A549 (cell line): ENCODE results near the gene ENGASE. TPM values are rescaled to one million over a fixed set of nuclear protein-coding genes. Genes with fewer than 3 reads are reported as not detected.

Experiments used
- ATAC-seq, 2 experiments: fragments of 200-7000 bp in 1 of 2; fragments of >200 bp in 1 of 2; cut with Nextera tagmentation in 1 of 2; cut with Tn5 transposase in 1 of 2; 3 replicates each; pipeline versions ENCODE4 v1.8.0 to v1.9.1; 2018 to 2020; ENCODE audit warnings: mild to moderate bottlenecking in 1 of 2, moderate library complexity in 1 of 2
- CTCF ChIA-PET: fragments of 300-600 bp; sonication (Branson Sonifier 250); formaldehyde crosslinking; extraction: SDS; loops from one replicate; lab custom pipeline; 2021; ENCODE audit warnings: antibody characterized with exemption, inconsistent platforms; lab: Yijun Ruan, JAX
- POLR2A ChIA-PET: fragments of 350-600 bp; formaldehyde crosslinking; extraction: SDS; loops from one replicate; lab custom pipeline; 2021; ENCODE audit warnings: antibody characterized with exemption, inconsistent platforms; lab: Yijun Ruan, JAX
- DNase-seq, 2 experiments: peaks; one replicate each; pipeline versions ENCODE4 v3.0.0 to v3.0.0-alpha.2; 2011 to 2016; ENCODE audit warnings: low read depth in 1 of 2, low spot score in 1 of 2
- FAIRE-seq: peaks from 2 replicates; lab custom pipeline; 2011; peaks lifted over from hg19 to GRCh38; lab: Jason Lieb, UNC
- H3K27ac ChIP-seq, 2 experiments: fragments of >200 bp; sonication (Bioruptor Twin); formaldehyde crosslinking; 3 replicates each; pipeline ENCODE4 v1.5.1; 2016 to 2017
- H3K4me1 ChIP-seq: fragments of >200 bp; sonication (Bioruptor Twin); formaldehyde crosslinking; 3 replicates; pipeline ENCODE4 v1.6.1; 2016
- H3K4me2 ChIP-seq: fragments of >200 bp; sonication (Bioruptor Twin); formaldehyde crosslinking; 3 replicates; pipeline ENCODE4 v1.6.1; 2016
- H3K4me3 ChIP-seq: fragments of >200 bp; sonication (Bioruptor Twin); formaldehyde crosslinking; 3 replicates; pipeline ENCODE4 v1.5.1; 2016
- H3K9me3 ChIP-seq: fragments of >200 bp; sonication (Bioruptor Twin); formaldehyde crosslinking; 3 replicates; pipeline ENCODE4 v1.6.1; 2016
- CBX2 ChIP-seq: fragments of 200-600 bp; sonication (generic); IDR thresholded peaks from 2 replicates; pipeline ENCODE4 v1.6.1; 2016; ENCODE audit warnings: low read depth, mild to moderate bottlenecking, borderline replicate concordance
- CEBPB ChIP-seq, 2 experiments: fragments of >200 bp in 1 of 2; sonication (Bioruptor Twin) in 1 of 2; formaldehyde crosslinking in 1 of 2; IDR thresholded peaks; 2 replicates each; pipeline ENCODE4 v1.6.1; 2012 to 2016
- CHD2 ChIP-seq: fragments of 150-350 bp; IDR thresholded peaks from 2 replicates; pipeline ENCODE4 v1.6.1; 2014; ENCODE audit warnings: low read length; ENCODE audit not compliant: partially characterized antibody
- EHF ChIP-seq: fragments of 250-450 bp; sonication (Bioruptor Pico); IDR thresholded peaks from 2 replicates; pipeline ENCODE4 v1.5.0; 2020; ENCODE audit warnings: mild to moderate bottlenecking
- ESRRA ChIP-seq: fragments of 150-350 bp; IDR thresholded peaks from 2 replicates; pipeline ENCODE4 v1.6.1; 2014; ENCODE audit warnings: mild to moderate bottlenecking, low read length, borderline replicate concordance
- FOSL2 ChIP-seq, 2 experiments: fragments of 450-650 bp in 1 of 2; fragments of >200 bp in 1 of 2; sonication (Bioruptor Twin) in 1 of 2; formaldehyde crosslinking; IDR thresholded peaks; 2 replicates each; pipeline versions ENCODE4 v1.5.0 to v1.6.1; 2016 to 2020; ENCODE audit warnings: mild to moderate bottlenecking in 1 of 2, moderate library complexity in 1 of 2
- FOXS1 ChIP-seq: fragments of 250-450 bp; sonication (Bioruptor Pico); IDR thresholded peaks from 2 replicates; pipeline ENCODE4 v1.5.0; 2020; ENCODE audit warnings: mild to moderate bottlenecking, moderate library complexity
- JUN ChIP-seq, 2 experiments: fragments of >200 bp; sonication (Bioruptor Twin); formaldehyde crosslinking; IDR thresholded peaks; 2 replicates in 1 of 2; 3 replicates in 1 of 2; pipeline ENCODE4 v1.6.1; 2016 to 2017
- KDM1A ChIP-seq: fragments of 200-600 bp; sonication (generic); IDR thresholded peaks from 2 replicates; pipeline ENCODE4 v1.6.1; 2016; ENCODE audit warnings: low read depth, mild to moderate bottlenecking
- MAZ ChIP-seq: fragments of 150-350 bp; IDR thresholded peaks from 2 replicates; pipeline ENCODE4 v1.6.1; 2014; ENCODE audit warnings: antibody characterized with exemption, low read depth, low read length, borderline replicate concordance
- NFE2L2 ChIP-seq: fragments of 150-350 bp; conservative IDR thresholded peaks from 2 replicates; pipeline ENCODE4 v1.6.1; 2014; ENCODE audit warnings: low read length
- NR3C1 ChIP-seq: fragments of >200 bp; sonication (Bioruptor Twin); formaldehyde crosslinking; IDR thresholded peaks from 3 replicates; pipeline ENCODE4 v1.6.1; 2017
- POLR2A ChIP-seq: IDR thresholded peaks from 2 replicates; pipeline ENCODE4 v1.6.1; 2012; ENCODE audit warnings: mild to moderate bottlenecking, low read length
- RNF2 ChIP-seq: fragments of 200-600 bp; sonication (generic); IDR thresholded peaks from 2 replicates; pipeline ENCODE4 v1.6.1; 2016; ENCODE audit warnings: low read depth, mild to moderate bottlenecking, antibody characterized with exemption, moderate library complexity, borderline replicate concordance
- SMC3 ChIP-seq: fragments of >200 bp; sonication (Bioruptor Twin); formaldehyde crosslinking; IDR thresholded peaks from 3 replicates; pipeline ENCODE4 v1.6.1; 2018; ENCODE audit warnings: inconsistent platforms
- SREBF2 ChIP-seq: fragments of 450-650 bp; IDR thresholded peaks from 2 replicates; pipeline ENCODE4 v1.6.1; 2014; ENCODE audit warnings: mild to moderate bottlenecking, moderate library complexity
- TFCP2L1 ChIP-seq: fragments of 250-450 bp; sonication (Bioruptor Pico); IDR thresholded peaks from 2 replicates; pipeline ENCODE4 v1.5.0; 2021; ENCODE audit warnings: mild to moderate bottlenecking
- TP53 ChIP-seq: fragments of 250-450 bp; sonication (Bioruptor Pico); IDR thresholded peaks from 2 replicates; pipeline ENCODE4 v1.5.0; 2021; ENCODE audit warnings: mild to moderate bottlenecking, moderate library complexity
- ZFP36 ChIP-seq: fragments of 450-650 bp; IDR thresholded peaks from 2 replicates; pipeline ENCODE4 v1.6.1; 2014; ENCODE audit warnings: borderline replicate concordance; ENCODE audit not compliant: partially characterized antibody
- WGBS: methylation state at CpG from one replicate; pipeline ENCODE4 v1.1.6; 2017; ENCODE audit errors: missing lambda C conversion rate; 5-methylcytosine and 5-hydroxymethylcytosine counted together
- polyA plus RNA-seq, 4 experiments: library from polyadenylated mRNA; depleted of rRNA in 3 of 4; stranded (reverse); fragments of >200 nt; fragmentation: RNase III in 1 of 4; extraction: RNeasy Plus Mini Kit Qiagen cat#74134 plus additional on column Dnase treatment in 1 of 4; gene quantifications; 2 replicates in 3 of 4; 3 replicates in 1 of 4; pipeline ENCODE4 v1.2.3, GENCODE V29; 2011 to 2017
- TF ChIP-seq, protein P1 (sequence below): fragments of >200 bp; sonication (Bioruptor Twin); formaldehyde crosslinking; IDR thresholded peaks from 3 replicates; pipeline ENCODE4 v1.6.1; 2016
- TF ChIP-seq, protein P2 (sequence below): IDR thresholded peaks from 2 replicates; pipeline ENCODE4 v1.6.1; 2012; ENCODE audit warnings: low read depth, borderline replicate concordance
- TF ChIP-seq, protein P3 (sequence below): fragments of 250-450 bp; sonication (Bioruptor Pico); IDR thresholded peaks from 2 replicates; pipeline ENCODE4 v1.5.0; 2021; ENCODE audit warnings: mild to moderate bottlenecking, moderate library complexity, borderline replicate concordance
- TF ChIP-seq, protein P4 (sequence below): fragments of 450-650 bp; IDR thresholded peaks from 2 replicates; pipeline ENCODE4 v1.6.1; 2014; ENCODE audit warnings: antibody characterized with exemption
- TF ChIP-seq, protein P5 (sequence below): fragments of 200-600 bp; sonication (generic); IDR thresholded peaks from 2 replicates; pipeline ENCODE4 v1.6.1; 2016; ENCODE audit warnings: antibody characterized with exemption, mild to moderate bottlenecking, moderate library complexity

Gene ENGASE
- polyA plus RNA-seq, 2 of the 4 experiments (the other 2 are of a cell fraction): 13.4 to 41.7 TPM

DNA sequence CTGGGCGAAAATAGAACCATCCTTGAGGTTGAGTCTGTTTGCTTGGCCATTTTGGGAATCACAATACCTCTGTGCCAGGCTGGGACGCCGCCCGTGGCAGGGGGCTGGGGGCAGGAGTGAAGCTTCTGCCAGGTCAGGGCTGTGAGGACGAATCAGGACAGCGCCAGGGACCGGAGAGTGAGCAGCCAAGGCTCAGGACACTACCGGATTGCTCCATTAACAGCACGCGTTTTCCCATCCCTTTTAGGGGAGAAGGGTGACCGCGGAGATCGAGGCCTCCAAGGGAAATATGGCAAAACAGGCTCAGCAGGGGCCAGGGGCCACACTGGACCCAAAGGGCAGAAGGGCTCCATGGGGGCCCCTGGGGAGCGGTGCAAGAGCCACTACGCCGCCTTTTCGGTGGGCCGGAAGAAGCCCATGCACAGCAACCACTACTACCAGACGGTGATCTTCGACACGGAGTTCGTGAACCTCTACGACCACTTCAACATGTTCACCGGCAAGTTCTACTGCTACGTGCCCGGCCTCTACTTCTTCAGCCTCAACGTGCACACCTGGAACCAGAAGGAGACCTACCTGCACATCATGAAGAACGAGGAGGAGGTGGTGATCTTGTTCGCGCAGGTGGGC lies 27.2 kb upstream of the ENGASE start:
- no peaks in the 10 kb centered on the region for H3K9me3 ChIP-seq
- no peak overlapping the region for H3K27ac ChIP-seq
- H3K4me3 ChIP-seq: no peak overlapping the region
- no peak for ATAC-seq
- H3K4me2 ChIP-seq: no peak overlapping the region
- DNase-seq: no peak
- FAIRE-seq: no peak
- no peaks in the 10 kb centered on the region; the same call in 2 of the 3 replicates for H3K4me1 ChIP-seq
- CTCF ChIA-PET: interaction anchor here (0.7 to 11.9 kb wide), 10 partner anchors 13 to 394 kb away, joined by 3 to 289 read pairs (median 7); partner anchors contain the start of gene ENGASE
- TF ChIP-seq SMC3 (no peak), KDM1A (no peak), ESRRA (no peak), POLR2A (no peak), CEBPB (IDR thresholded peaks at IDR 0.05) (no peak), MAZ (no peak), SREBF2 (no peak), EHF (CRISPR knock-in tag) (no peak), TP53 (CRISPR knock-in tag) (no peak), TFCP2L1 (no peak), NFE2L2 (no peak)
- TF ChIP-seq, protein P1, sequence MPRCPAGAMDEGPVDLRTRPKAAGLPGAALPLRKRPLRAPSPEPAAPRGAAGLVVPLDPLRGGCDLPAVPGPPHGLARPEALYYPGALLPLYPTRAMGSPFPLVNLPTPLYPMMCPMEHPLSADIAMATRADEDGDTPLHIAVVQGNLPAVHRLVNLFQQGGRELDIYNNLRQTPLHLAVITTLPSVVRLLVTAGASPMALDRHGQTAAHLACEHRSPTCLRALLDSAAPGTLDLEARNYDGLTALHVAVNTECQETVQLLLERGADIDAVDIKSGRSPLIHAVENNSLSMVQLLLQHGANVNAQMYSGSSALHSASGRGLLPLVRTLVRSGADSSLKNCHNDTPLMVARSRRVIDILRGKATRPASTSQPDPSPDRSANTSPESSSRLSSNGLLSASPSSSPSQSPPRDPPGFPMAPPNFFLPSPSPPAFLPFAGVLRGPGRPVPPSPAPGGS: no peak
- TF ChIP-seq, protein P2, sequence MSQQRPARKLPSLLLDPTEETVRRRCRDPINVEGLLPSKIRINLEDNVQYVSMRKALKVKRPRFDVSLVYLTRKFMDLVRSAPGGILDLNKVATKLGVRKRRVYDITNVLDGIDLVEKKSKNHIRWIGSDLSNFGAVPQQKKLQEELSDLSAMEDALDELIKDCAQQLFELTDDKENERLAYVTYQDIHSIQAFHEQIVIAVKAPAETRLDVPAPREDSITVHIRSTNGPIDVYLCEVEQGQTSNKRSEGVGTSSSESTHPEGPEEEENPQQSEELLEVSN: no peak
- POLR2A ChIA-PET: no interaction called here
- 86% methylated on average over 30 of the region's 30 CpGs for WGBS

DNA sequence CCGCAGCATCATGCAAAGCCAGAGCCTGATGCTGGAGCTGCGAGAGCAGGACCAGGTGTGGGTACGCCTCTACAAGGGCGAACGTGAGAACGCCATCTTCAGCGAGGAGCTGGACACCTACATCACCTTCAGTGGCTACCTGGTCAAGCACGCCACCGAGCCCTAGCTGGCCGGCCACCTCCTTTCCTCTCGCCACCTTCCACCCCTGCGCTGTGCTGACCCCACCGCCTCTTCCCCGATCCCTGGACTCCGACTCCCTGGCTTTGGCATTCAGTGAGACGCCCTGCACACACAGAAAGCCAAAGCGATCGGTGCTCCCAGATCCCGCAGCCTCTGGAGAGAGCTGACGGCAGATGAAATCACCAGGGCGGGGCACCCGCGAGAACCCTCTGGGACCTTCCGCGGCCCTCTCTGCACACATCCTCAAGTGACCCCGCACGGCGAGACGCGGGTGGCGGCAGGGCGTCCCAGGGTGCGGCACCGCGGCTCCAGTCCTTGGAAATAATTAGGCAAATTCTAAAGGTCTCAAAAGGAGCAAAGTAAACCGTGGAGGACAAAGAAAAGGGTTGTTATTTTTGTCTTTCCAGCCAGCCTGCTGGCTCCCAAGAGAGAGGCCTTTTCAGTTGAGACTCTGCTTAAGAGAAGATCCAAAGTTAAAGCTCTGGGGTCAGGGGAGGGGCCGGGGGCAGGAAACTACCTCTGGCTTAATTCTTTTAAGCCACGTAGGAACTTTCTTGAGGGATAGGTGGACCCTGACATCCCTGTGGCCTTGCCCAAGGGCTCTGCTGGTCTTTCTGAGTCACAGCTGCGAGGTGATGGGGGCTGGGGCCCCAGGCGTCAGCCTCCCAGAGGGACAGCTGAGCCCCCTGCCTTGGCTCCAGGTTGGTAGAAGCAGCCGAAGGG lies 26.4 kb upstream of the ENGASE start:
- no peak overlapping the region for H3K4me2 ChIP-seq
- 83% methylated on average over 41 of the region's 41 CpGs for WGBS
- no peak for DNase-seq
- H3K4me3 ChIP-seq: no peak overlapping the region
- FAIRE-seq: no peak
- no peaks in the 10 kb centered on the region for H3K4me1 ChIP-seq
- ChIA-PET CTCF (interaction anchor here (1.1 to 11.9 kb wide), 16 partner anchors 13 to 660 kb away, joined by 3 to 289 read pairs (median 7); partner anchors contain the start of gene ENGASE), POLR2A (interaction anchor here (1.1 kb wide), 1 partner anchor 39 kb away, joined by 3 read pairs; the partner anchor contains the start of gene CANT1)
- H3K27ac ChIP-seq: no peak overlapping the region
- TF ChIP-seq CEBPB (IDR thresholded peaks at IDR 0.05) (no peak), CBX2 (no peak), JUN (IDR thresholded peaks at IDR 0.05) (no peak), FOXS1 (CRISPR knock-in tag) (no peak), TP53 (CRISPR knock-in tag) (no peak), CHD2 (no peak), FOSL2 (IDR thresholded peaks at IDR 0.05) (no peak), FOSL2 (CRISPR knock-in tag; IDR thresholded peaks at IDR 0.05) (no peak), EHF (CRISPR knock-in tag) (no peak), NR3C1 (no peak), ZFP36 (no peak), NFE2L2 (no peak), RNF2 (no peak)
- TF ChIP-seq, protein P3, sequence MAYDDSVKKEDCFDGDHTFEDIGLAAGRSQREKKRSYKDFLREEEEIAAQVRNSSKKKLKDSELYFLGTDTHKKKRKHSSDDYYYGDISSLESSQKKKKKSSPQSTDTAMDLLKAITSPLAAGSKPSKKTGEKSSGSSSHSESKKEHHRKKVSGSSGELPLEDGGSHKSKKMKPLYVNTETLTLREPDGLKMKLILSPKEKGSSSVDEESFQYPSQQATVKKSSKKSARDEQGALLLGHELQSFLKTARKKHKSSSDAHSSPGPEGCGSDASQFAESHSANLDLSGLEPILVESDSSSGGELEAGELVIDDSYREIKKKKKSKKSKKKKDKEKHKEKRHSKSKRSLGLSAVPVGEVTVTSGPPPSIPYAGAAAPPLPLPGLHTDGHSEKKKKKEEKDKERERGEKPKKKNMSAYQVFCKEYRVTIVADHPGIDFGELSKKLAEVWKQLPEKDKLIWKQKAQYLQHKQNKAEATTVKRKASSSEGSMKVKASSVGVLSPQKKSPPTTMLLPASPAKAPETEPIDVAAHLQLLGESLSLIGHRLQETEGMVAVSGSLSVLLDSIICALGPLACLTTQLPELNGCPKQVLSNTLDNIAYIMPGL (CRISPR knock-in tag): no peak
- TF ChIP-seq, protein P4, sequence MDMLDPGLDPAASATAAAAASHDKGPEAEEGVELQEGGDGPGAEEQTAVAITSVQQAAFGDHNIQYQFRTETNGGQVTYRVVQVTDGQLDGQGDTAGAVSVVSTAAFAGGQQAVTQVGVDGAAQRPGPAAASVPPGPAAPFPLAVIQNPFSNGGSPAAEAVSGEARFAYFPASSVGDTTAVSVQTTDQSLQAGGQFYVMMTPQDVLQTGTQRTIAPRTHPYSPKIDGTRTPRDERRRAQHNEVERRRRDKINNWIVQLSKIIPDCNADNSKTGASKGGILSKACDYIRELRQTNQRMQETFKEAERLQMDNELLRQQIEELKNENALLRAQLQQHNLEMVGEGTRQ: no peak
- TF ChIP-seq, protein P5, sequence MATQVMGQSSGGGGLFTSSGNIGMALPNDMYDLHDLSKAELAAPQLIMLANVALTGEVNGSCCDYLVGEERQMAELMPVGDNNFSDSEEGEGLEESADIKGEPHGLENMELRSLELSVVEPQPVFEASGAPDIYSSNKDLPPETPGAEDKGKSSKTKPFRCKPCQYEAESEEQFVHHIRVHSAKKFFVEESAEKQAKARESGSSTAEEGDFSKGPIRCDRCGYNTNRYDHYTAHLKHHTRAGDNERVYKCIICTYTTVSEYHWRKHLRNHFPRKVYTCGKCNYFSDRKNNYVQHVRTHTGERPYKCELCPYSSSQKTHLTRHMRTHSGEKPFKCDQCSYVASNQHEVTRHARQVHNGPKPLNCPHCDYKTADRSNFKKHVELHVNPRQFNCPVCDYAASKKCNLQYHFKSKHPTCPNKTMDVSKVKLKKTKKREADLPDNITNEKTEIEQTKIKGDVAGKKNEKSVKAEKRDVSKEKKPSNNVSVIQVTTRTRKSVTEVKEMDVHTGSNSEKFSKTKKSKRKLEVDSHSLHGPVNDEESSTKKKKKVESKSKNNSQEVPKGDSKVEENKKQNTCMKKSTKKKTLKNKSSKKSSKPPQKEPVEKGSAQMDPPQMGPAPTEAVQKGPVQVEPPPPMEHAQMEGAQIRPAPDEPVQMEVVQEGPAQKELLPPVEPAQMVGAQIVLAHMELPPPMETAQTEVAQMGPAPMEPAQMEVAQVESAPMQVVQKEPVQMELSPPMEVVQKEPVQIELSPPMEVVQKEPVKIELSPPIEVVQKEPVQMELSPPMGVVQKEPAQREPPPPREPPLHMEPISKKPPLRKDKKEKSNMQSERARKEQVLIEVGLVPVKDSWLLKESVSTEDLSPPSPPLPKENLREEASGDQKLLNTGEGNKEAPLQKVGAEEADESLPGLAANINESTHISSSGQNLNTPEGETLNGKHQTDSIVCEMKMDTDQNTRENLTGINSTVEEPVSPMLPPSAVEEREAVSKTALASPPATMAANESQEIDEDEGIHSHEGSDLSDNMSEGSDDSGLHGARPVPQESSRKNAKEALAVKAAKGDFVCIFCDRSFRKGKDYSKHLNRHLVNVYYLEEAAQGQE: no peak
- 0 out of 3 replicates have a peak, but pooled peaks cover 2% of the 10 kb centered on the region for H3K9me3 ChIP-seq
- ATAC-seq: no peak
